Adipose tissue (tissue), 3 donors: ENCODE results near the gene RSPH10B2. TPM values are rescaled to one million over a fixed set of nuclear protein-coding genes. Genes with fewer than 3 reads are reported as not detected.
"Not testable (repeated sequence)": the region's sequence is repeated elsewhere in the genome, so short reads cannot be mapped to it uniquely, and the experiment has no call there.

ENCODE experiments used
- H3K27ac ChIP-seq: one replicate; pipeline ENCODE4 v1.5.1; 2013; ENCODE audit warnings: low read depth, low read length
- whole genome bisulfite sequencing, 3 donors: extraction: QIAGEN DNeasy Blood & Tissue Kit; methylation state at CpG; one replicate each; pipeline ENCODE4 v1.1.7; 2013; 5-methylcytosine and 5-hydroxymethylcytosine counted together
- polyA plus RNA-seq, 3 donors: library from polyadenylated mRNA; stranded (reverse); fragments of 200-250 nt; gene quantifications; one replicate each; pipeline ENCODE4 v1.2.3, GENCODE V29; 2013
- donor health status: healthy with polysubstance abuse.
- donor health status: Bipolar disorder and iron deficiency.
- donor health status: healthy.

The RSPH10B2 gene
- under 1 TPM in 2 of 3 donors, not detected in 1; 0.03 to 0.07 TPM for polyA plus RNA-seq

DNA sequence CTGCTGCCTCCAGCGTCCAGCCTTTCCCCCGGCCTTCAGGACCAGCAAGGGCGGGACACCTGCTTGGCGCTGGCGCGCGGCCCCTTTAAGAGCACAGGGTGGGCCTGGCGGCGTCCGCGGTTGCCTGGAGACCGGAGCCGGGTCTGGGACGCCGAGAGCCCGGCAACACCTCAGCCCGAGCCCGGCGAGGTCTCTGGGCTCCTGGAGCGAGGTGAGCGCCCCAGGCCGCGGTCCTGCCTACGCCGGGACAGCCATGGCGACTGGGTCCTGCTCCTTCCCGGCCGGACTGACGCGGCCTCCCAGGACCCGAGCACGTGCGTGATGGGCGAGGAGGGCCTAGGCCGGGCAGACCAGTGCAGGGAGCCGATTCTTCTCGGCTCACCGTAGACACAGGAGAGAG lies at the start of gene RSPH10B2:
Gene RSPH10B2, plus strand, starts transcription at position 140 of the 400 bp plus-strand sequence. CDS start 3,575 bp downstream, outside the sequence.
- WGBS, 3 donors, result 10 to 14% (median 12%) methylated on average over 13 to 23 of the region's 38 CpGs
- not testable (repeated sequence) for H3K27ac ChIP-seq

DNA sequence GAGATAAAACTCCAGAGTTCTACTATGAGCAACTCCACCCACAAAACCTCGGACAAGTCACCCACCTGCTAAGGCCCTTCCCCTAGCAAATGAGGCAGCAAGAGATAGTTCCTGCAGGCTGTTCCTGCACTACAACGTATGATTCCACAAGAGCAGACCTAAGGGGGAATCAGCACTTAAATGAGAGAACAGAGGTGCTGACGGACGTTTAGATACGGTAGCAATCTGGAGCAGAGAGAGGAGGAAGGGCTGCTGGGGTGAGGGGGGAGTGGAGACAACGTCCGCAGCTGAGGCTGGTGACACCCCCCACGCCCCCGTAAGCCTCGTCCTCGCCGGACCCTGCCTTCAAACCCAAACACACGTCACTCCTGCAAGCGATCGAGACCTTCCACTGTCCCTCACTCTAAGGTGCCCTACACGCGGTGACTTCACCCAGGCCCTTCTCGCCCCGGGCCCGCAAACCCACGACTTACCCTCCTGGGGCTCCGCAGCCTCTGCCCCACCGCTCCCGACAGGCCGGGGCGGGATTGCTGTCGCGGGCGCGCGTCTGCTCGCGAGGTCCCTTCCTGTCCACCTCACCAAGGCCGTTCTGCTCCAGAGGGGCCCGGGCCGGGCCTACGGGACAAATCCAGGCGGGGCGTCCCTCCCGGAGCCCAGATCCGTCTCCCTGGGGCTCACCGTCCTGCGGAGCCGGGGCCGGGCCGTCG lies 47.8 kb upstream of the RSPH10B2 start:
- 0% methylated on average over 41 to 47 of the region's 47 CpGs for WGBS, 3 donors
- H3K27ac ChIP-seq, result peak overlapping the region; percentile 74

DNA sequence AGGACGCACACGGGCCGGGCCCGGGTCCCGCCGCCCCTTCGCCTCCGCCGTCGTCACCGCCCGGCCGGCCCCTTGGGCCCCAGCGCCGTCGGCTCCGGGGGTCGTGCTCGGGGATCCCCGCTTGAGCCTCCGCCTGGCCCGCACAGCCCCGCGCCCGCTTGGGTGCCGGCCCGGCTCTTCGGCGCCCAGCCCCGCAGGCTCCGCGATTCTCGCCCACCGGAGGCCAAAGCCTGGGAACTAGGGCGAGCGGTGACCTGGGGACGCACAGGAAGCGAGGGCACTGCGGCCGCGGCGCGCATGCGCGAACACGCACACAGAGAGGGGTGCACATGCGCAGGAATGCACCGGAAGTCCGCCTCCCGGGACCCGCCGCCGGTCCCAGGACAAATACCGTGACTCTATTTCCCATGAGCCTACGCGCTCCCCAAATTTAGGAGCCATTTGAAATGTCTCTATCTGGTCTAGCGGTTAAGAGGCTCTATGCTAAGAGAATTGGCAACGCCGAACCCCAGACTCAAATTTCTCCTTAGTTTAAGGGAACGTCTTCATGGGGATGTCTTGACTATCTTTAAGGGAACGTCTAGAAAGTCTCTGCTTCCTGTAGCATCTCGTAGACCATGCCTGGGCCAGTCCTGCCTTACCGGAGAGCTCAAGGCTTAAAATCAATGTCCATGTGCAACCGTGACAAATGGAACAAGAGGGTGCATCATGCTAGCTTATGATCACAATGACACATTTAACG lies 47.1 kb upstream of the RSPH10B2 start, which contains the start of gene ZNF12:
Gene ZNF12, minus strand, starts transcription at position 282 of the 742 bp plus-strand sequence. CDS start 1,774 bp downstream, outside the sequence.
- H3K27ac ChIP-seq, result peak within 1 kb of the TSS; percentile 74
- 1 to 2% (median 1%) methylated on average over 64 to 65 of the region's 65 CpGs for WGBS, 3 donors

DNA sequence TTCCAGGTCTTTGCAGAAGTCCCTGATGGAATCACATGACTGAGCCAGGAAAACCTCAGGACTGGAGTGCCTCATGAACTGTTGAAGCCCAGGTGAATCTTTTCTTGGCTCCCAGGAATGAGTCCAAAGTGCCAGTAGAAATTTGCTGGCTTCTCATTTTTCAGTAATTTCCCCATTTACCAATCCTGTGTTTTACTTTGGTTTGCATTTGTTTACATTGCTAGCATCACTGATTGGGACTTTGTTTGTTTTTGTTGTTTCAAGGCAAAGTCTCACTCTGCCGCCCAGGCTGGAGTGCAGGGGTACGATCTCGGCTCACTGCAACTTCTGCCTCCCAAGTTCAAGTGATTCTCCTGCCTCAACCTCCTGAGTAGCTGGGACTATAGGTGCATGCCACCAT lies 45.6 kb upstream of the RSPH10B2 start:
- 77 to 92% (median 91%) methylated on average over 3 of the region's 3 CpGs for WGBS, 3 donors

DNA sequence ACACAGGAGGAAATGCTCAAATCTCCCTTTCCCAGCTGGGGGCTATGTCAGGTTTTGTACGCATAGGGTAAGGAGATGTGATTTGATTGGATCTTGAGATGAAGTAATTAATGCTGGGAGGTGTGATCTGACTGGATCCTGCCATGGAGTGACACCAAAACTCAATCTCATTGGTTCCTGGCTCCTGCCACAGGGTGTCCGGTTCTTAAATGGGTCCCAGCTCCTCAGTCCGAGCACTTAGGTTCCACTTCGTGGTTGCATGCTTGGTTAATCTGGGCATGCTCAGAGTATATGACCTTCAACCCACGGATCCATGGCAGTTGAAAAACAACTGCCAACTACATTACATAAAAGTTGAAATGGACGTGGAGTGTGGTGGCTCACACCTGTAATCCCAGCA lies 44.1 kb upstream of the RSPH10B2 start:
- WGBS, 3 donors, result 68 to 93% (median 88%) methylated on average over 6 of the region's 6 CpGs
- H3K27ac ChIP-seq, result no peak overlapping the region

More for the DNA sequence above, 45.6 kb upstream of the RSPH10B2 start:
- H3K27ac ChIP-seq, result no peak overlapping the region

DNA sequence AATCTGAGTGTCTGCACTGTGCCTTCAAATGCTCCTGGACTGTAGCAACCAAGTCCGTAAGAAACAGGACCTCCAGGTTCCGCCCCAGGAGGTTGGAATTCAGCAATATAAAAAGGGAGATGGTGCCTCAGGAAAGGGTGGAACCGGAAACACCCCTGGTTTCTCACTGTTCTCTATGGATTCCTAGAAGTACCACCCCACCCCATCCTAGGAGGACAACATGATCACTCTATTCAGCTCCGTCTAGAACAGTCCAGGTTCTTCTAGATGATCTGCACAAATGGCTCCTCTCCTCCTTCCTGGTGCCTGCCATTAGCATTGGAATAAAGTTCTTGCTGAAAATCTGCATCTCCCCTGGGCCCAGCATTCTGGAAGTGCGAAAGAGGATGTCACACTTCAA lies 39.5 kb upstream of the RSPH10B2 start:
- H3K27ac ChIP-seq, result no peak overlapping the region
- 74 to 82% (median 80%) methylated on average over 5 of the region's 5 CpGs for whole genome bisulfite sequencing, 3 donors

DNA sequence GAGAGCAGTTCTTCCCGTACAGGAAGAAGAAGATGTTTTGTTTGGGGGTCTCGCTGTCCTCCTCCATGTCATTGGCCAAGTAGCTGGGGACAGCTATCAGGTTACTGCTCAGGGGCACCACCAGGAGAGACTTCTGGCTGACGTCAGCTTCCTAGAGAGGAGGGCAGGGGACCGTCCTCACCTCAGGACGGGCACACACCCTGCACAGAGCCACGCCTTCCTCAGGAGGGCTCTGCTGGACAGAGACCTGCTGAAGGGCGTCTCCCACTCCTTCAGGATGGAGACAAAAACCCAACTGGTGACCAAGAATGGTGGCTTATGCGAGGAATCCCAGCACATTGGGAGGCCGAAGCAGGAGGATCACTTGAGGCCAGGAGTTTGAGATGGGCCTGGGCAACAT lies 38.0 kb upstream of the RSPH10B2 start:
- H3K27ac ChIP-seq, result not testable (repeated sequence)
- WGBS, 3 donors, result 59 to 83% (median 66%) methylated on average over 9 of the region's 9 CpGs

DNA sequence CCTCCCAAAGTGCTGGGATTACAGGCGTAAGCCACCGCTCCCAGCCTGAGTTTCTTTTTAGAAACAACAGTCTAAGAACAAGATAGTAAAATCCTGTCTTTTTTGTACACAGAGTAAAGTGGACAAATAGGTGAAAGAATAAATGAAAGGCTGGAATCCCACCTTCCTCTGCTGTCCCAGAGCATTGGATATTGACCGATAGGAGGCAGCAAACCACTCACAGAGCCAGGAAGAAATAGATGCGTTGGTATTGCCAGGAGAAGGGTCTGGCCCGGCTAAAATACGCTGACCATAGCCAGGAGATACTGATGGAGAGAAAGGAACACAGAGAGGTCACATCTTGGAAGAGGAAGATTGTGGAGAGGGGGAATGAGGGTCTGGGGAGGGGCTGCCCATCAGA lies 35.8 kb upstream of the RSPH10B2 start:
- H3K27ac ChIP-seq, result no peak overlapping the region
- 44 to 69% (median 60%) methylated on average over 6 of the region's 6 CpGs for WGBS, 3 donors

DNA sequence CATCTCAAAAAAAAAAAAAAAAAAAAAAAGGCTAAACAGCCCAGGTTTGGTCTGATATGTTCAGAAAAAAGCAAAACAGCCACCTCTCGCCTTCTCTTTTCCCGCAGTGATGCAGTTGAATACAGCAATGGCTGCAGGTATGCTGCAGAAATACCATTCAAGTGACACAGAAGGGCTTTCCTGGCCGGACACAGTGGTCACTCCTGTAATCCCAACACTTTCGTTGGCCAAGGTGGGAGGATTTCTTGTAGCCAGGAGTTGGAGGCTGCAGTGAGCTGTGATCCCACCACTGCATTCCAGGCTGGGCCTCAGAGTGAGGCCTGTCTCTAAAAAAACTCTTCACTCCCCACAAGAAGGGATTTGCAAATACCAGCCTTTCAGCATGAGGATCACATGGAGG lies 29.6 kb upstream of the RSPH10B2 start:
- WGBS, 3 donors, result 63 to 92% (median 85%) methylated on average over 3 to 4 of the region's 4 CpGs
- H3K27ac ChIP-seq, result not testable (repeated sequence)

DNA sequence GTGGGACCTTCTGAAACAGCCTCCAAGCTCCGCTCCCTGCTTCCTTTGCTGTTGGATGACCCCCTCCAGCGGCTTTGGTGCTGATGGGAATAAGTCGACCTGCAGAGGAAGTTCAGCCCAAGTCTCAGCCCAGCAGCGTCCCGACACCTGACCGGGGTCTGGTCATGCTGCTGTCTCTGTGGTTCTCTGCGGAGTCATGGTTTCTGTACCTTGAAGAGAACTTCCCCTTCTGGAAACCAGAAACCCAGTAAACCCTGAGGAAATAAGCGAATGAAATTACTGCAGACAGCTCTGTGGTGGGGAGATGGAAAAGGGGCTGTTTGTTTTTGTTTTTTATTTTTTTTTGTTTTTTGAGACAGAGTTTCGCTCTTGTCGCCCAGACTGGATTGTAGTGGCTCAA lies 28.9 kb upstream of the RSPH10B2 start:
- WGBS, 3 donors, result 58 to 85% (median 65%) methylated on average over 10 of the region's 10 CpGs
- no peak overlapping the region for H3K27ac ChIP-seq

DNA sequence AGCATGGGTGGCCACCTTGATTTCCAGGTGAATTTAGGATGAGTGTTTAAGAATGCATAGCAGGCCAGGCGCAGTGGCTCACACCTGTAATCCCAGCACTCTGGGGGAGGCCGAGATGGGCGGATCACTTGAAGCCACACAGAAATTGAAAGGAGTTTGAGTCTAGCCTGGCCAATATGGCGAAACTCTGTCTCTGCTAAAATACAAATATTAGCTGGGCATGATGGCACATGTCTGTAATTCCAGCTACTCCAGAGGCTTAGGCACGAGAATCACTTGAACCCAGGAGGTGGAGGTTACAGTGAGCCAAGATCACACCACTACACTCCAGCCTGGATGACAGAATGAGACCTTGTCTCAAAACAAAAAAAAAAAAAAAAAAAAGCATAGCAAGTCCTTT lies 27.6 kb upstream of the RSPH10B2 start:
- 88 to 94% (median 92%) methylated on average over 5 of the region's 5 CpGs for WGBS, 3 donors
- not testable (repeated sequence) for H3K27ac ChIP-seq

DNA sequence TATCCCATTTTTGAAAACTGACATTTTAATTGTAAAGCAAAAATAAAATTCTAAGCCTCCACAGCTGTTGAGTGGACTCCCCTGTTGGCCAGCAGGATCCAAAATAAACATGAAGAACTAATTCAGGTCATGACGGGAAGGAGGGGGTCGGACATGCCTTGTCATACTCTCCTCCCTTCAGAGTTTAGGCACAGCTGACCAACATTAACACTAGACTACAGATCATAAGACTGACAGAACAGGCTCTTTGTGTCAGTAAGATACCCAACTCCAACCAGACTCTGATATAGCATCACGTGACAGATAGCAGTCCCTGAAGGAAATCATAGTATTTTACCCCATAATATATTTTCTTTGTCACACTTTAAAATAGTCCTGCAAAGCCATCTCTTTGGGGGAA lies 26.2 kb upstream of the RSPH10B2 start:
- 77 to 88% (median 83%) methylated on average over 3 of the region's 3 CpGs for WGBS, 3 donors
- H3K27ac ChIP-seq, result no peak overlapping the region

DNA sequence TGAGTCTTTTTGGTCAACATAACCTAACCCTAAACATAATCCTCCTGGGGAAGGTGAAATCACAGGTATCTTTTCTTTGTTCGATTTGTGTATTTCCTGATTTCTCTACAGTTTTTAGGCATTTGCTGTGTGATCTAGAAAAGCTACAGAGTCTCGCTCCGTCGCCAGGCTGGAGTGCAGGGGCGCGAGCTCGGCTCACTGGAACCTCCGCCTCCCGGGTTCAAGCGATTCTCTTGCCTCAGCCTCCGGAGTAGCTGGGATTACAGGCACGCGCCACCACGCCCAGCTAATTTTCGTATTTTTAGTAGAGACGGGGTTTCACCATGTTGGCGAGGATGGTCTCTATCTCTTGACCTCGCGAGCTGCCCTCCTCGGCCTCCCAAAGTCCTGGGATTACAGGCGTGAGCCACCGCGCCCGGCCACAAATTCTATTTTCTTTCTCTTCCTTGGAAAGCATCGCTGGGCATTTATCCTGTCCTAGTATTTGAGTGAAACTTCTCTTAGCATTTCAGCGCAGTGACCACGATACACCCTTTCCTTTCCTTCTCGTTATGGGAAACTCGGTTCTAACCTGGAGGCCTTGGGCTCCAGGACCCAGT lies 24.9 kb upstream of the RSPH10B2 start:
- H3K27ac ChIP-seq, result not testable (repeated sequence)
- 48 to 71% (median 59%) methylated on average over 28 to 29 of the region's 29 CpGs for WGBS, 3 donors

DNA sequence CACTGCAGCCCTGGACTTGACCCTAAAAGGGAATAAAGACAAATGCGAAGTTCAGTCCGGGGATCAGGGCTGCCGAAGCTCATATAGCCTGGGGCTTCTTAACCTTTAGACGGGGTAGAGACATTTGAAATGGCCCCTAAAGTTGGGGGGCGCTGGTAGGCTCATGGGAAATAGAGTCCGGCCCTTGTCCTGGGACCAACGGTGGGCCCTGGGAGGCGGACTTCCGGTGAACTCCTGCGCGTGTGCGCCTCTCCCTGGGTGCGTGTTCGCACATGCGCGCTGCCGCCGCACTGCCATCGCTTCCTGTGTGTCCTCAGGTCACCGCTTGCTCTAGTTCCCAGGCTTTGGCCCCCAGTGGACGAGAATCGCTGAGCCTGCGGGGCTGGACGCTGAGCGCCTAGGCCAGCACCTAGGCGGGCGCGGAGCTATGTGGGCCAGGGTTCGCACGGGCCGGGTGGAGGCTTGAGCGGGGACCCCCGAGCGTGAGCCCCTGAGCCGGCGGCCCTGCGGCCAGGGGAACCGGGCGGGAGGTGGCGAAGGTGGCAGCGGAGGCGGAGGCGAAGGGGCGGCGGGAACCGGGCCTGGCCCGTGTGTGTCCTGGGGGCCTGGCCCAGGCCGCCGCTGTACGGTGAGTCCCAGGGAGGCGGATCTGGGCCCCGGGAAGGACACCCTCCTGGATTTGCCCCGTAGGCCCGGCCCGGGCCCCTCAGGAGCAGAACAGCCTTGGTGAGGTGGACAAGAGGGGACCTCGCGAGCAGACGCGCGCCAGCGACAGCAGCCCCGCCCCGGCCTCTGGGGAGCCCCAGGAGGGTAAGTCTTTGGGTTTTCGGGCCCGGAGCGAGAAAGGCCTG lies 24.2 kb upstream of the RSPH10B2 start:
- WGBS, 3 donors, result 1% methylated on average over 62 to 66 of the region's 66 CpGs
- H3K27ac ChIP-seq, result no peak overlapping the region

DNA sequence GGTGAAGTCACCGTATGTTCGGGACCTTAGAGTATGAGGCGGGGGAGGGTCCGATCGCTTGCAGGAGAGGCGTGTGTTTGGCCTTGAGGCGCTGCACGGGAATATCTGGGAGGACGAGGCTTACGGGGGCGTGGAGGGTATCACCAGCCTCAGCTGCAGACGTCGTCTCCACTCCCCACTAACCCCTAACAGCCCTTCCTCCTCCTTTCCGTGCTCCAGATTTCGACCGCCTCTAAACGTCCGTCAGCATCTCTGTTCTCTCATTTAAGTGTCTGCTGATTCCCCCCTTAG lies 23.6 kb upstream of the RSPH10B2 start:
- no peak overlapping the region for H3K27ac ChIP-seq
- 1 to 2% (median 1%) methylated on average over 18 of the region's 18 CpGs for WGBS, 3 donors

DNA sequence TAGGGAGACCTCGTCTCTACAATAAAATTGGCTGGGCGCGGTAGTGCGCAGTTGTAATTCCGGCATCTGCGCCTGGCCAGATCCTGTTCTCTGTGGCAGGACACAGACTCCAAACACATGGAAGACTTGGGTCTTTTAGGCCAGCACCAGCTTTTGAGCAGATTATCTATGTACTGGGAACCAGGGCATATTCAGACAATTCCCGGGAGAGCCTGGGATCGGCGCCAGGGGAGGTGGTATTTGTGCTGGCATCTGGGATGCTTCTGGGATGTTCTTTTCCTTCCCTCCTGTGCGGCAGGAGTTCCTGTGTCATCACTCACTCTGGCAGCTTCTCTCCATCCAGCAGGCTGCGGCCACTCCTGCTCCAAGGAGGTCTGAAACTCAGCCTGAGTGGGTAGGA lies 15.5 kb upstream of the RSPH10B2 start:
- WGBS, 3 donors, result 89 to 95% (median 92%) methylated on average over 4 to 6 of the region's 11 CpGs

DNA sequence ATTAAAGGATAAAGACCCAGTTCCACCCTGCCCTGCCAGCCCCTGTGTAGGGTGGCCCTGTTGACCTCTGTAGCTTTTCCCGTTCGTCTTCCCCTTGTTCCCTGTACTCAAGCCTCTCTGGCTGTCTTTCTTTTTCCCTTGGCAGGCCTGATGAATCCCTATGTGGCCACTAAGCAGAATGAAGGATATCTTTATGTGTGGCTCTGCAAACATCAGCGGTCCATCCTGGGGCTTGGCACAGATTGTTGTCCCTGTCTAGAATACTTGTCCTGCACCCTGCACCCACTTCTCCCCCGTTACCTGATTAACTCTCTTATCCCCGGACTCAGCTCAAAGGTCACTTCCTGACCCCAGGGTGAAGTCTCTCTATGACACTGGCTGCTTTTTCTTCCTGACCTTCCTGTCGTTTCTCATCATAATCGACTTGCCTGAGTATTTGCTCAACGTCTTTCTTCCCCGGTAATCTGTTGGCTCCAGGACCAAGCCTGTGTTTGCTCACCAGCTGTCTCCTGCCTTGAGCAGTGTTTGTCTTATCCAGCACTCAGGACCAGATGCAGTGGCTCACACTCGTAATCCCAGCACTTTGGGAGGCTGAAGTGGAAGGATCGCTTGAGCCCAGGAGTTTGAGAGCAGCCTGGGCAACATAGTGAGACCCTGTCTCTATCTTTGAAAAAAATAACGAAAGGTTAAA lies 9.3 kb upstream of the RSPH10B2 start:
- WGBS, 3 donors, result 100% methylated on average over 1 of the region's 12 CpGs
- H3K27ac ChIP-seq, result not testable (repeated sequence)

More for the DNA sequence above, 15.5 kb upstream of the RSPH10B2 start:
- H3K27ac ChIP-seq, result not testable (repeated sequence)

DNA sequence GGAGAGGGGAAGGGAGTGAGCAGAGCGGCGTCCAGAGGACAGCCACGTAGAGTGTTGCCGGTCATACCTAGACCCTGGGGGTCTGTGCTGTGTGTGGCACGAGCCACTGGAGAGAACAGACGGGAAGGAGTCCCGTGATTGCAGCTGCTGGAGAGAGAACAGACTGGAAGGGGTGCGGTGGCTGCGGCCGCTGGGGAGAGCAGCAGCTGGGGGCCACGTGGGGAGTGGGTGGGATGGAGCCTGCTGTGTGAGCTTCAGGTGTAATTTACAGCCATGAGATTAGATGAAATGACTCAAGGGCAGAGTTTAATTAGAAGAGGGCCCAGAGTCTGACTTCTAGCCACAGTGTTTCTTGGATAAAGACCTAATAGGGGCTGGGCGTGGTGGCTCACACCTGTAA lies 4.6 kb upstream of the RSPH10B2 start:
- 88 to 91% (median 90%) methylated on average over 6 of the region's 12 CpGs for WGBS, 3 donors
- not testable (repeated sequence) for H3K27ac ChIP-seq
